ENCODE results near the gene SOBP.

The SOBP gene

DNA sequence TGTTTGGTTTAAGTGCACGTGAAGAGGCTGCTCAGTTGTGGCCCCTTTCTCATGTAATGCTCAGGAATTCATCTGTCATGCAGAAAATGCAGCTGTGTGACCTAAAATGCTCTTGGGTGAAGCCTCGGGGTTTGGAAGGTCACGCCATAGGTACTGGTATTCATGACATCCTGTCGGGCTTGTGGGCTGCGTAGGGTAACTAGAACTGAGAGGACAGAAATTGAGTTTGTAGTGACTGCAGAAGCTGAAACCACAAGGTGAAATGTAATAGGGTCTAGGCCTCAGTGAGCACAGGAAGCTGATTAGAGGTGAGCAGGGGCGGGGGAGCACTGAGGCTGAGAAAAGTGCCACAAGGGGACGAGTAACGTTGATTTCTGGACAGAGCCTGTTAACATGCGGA, 128.8 kb downstream of the SOBP start:
- DNase-seq, result peak; percentile 11

DNA sequence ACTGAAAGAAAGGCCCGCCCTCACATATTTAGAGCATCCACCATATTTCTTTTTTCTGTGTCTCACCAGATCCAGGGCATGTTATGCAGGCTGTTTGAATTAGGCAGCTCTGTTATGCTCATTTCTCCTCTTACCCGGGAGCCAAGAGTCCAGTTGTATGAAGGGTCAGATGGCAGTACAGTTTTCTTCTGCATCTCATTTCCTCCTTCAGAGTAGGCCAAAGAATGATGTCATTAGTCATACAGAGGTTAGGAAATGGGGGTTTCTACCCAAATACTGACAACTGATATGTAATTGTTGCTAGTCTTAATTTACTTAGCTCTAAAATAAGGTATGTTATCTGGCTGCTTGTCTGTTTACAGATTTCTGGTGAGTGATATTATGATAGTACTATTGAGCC, 130.8 kb downstream of the SOBP start:
- no peak for DNase-seq

DNA sequence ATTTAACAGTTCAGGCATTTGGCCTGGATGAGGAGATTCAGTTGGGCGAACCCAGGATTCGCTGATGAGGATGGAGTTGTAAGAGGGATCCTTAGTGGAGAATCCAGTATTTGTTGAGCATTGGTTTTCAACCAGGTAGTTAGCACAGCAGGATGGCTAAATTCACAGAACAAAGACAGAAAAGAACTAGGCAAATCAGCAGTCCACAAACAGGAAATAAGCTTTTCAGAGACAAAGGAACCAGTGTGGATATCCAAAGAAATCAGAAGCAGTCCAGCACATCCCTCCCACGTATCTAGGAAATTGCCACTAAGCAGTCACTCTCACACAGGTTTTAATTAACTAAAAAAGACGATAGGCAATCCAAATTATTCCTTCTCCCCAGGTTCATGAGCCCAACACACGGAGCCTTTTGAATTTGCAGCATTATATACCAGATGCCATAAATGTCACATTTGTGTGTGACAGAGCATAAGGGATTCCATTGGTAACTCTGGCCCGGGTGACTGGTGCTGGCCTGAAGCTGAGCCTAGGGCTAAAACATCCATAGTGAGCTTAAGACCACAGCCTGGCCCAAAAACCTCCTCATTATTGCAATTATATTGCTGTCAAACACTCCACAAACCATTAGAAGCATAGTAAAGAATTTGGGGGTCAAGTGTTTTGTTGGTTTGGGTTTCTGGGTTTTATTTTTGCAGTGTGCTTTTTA, 131.5 kb downstream of the SOBP start:
- DNase-seq, result no peak

DNA sequence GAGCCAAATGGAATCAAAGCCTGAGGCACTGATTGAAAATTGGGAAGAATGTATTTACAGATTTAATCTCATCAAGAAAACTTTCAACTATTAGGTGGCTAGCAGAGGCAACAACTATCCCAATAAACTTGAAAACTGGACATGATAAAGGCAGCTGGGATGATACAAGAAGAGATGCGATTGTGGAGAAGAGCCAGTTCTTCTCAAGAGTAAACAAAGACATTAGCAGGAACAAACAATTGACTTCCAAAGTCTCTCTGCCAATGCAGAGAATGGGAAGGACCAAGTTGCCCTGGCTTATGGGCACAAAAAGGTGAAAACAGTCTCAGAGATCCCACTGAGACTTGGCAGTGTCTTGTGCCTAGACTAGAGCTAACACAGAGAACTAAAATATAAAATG, 132.4 kb downstream of the SOBP start:
- DNase-seq, result no peak

DNA sequence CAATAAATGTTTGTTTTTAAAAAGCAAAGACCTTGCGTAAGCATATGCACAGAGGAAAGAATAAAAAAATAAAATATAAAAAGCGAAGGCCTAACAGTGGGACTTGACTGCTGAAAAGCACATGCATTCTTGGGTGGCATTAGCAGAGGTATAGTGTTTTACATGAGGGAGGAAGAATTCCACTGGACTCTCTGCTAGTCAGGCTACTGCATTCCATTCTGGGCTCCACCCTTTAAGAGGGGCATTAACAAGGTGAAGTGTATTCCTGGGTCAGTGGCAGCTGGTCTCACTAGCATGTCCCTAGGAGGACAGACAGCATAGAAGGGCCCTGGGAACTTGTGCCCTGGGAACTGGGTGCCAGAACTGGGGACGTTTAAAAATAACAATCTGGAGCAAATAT, 134.1 kb downstream of the SOBP start:
- DNase-seq, result no peak

DNA sequence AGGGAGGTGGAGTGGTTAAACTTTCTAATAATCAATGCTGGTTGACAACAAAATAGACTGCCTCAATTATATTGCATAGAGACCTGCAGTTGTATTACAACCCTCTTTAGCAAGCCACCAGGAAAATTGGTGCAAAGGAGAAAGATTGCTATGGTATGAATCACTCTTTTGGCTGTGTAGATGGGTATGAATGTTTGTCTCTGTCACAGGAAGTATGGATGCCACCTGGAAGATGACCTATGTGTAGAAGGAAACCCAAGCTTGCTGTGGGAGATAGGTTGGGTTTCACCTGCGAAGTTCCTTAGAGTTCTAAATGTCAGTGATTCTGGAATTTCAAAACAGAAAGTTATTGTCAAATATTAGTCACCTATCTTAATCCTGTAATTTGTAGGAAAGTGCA, 134.6 kb downstream of the SOBP start:
- DNase-seq, result no peak

DNA sequence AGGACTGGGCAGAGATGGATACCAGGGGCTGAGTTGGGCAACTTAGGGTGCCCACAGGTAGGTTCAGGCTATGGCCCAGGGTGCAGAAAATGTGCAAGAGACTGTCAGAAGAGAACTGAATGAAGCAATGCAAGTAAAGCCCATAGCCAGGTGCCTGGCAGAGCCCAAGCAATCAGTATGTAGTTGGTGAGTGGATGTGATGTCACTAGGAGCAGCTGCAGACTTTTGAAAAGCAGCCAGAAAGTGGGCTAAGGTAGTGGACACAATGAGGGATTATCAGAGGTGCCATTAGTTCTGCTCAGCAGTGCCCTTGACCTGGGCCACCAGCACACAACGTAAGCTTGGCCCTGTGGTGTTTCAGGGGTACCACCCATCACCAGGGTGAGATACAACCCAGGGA, 135.3 kb downstream of the SOBP start:
- DNase-seq, result no peak

DNA sequence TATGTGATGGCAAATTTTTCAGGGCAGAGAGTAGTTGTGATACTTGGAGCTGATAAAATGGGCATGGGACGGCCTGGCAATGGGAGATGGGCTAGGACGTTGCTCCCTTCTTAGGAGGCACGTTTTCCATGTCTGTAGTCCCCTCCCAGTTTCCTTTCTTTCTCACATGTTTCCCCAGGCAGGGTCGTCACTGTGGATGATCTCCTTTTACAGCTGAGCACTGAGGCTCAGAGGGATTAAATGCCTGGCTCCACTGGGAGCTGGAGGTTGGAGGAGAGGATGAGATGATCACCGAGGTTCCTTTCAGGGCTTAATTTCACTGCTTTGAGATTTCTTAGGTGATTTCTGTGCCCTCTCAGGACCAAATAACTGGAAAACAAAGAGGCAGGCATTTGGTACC, 136.7 kb downstream of the SOBP start:
- DNase-seq, result no peak

DNA sequence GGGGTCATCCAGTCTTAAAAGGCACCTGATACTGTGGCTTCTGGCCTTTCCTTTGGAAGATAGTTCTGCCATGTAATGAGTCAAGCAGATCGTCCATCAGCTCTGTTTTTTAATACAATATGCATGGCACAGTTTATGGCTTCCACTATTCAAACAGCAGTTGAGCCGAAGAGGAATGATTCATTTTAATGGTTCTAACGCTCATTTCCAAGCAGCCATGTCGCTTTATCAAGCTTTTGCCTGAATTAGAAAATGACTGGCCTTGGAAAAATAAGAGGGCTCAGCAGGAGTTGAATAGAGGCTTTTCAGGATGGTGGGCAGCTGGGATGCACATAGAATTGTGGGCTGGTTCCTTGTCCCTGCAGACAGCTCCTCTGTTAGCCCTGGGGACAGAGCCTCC, 138.1 kb downstream of the SOBP start:
- no peak for DNase-seq

DNA sequence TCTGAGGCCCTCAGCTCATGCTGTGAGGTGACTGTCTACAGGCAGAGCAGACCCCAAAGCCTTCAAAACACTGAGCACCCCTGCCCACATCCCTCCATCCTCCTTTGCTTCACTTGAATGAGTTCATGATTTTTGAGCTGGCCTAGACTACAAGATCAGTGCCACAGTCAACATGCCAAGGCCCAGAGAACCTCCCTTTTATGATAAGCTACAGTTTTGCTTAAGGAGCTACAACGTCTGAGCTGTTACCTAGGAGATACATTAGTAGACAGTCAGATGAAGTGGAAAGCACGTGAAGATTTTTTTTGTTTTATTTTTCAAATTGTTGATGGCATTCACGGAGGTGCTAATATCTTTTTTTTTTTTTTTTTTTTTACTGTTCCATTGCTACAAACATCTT, 139.0 kb downstream of the SOBP start:
- no peak for DNase-seq

DNA sequence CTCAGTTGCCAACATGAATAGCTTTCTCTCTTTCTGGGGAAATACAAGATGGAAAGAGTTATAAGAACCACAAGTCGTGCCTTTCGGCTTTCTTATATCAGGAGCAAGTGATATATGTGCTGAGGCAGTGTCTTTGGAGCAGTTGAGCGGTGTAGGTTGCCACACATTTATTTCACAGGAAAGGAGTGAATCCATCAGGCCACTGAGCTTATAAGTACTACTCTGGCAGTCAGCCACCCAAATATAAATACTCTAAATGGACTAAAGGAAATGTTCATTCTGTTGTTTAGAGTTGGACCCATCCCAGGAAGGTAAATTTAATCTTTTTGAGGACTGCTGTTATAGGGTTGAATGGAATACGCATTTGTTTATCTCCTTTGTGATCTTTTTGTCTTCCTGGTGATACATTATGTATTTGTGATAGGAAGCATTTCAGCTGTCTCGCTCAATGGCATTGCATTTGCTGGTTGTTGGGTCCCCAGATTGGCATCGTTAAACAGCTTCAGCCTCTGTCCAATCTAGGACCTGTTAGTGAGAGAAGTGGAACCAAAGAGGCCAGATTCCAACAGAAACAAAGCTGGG, 139.7 kb downstream of the SOBP start:
- DNase-seq, result no peak

DNA sequence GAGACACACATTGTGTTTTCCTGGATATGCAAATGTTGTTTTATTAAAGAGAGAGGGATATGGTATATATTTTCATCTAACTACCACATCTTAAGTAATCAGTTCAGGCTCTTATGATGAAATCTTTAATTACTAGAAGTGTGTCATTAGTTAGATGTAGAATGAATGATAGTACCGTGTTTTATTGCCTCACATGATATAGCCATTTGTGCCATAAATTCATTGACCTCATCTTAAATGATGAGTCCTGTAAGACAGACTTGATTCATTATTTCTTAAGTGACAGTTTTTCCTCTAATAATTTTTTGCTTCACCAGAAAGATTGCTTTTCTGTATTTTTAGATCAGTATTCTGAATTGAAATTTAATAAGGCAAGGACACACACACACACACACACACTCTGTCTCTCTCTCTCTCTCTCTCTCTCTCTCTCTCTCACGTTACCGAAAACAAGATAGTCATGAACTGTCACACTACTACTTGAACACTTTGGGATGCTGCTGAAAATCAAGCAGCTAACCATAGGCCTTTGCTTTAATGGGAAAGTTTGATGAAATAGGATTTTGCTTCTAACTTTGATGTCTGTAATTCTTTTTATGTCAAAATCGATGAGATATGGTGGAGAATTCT, 140.5 kb downstream of the SOBP start:
- no peak for DNase-seq

DNA sequence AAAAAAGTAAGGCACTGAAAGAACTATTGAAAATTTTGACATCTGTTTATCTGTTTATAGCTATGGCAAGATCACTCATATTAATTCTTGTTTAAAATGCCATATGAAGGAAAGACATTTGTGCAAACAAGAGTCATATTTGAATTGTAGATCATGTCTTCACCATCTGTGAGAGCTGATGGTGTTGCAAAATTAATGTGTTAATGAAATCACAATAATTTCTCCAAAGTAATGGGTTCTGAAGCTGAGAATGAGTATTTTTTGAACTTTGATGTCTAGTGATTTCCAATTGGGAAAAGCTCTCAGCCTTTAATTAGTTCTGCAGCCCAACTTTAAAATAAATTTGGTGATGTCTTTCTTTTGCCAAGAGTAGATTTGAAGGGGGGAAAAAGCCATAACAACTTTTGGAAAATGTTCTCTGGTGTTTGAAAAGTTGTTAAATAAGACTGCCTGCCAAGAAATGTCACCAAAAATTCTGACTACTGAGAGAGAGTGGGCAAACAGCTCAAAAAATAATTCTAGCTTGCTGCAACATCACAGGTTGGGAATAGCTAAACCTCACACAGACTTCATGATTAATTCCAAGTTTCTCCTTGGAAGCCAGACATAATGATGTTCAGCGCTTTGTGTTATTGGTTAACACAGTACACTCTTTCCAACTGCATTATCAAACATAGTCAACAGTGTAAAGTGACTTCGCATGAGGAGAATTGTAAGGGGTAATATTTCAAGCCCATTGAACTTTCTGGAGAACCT, 142.6 kb downstream of the SOBP start:
- DNase-seq, result no peak

DNA sequence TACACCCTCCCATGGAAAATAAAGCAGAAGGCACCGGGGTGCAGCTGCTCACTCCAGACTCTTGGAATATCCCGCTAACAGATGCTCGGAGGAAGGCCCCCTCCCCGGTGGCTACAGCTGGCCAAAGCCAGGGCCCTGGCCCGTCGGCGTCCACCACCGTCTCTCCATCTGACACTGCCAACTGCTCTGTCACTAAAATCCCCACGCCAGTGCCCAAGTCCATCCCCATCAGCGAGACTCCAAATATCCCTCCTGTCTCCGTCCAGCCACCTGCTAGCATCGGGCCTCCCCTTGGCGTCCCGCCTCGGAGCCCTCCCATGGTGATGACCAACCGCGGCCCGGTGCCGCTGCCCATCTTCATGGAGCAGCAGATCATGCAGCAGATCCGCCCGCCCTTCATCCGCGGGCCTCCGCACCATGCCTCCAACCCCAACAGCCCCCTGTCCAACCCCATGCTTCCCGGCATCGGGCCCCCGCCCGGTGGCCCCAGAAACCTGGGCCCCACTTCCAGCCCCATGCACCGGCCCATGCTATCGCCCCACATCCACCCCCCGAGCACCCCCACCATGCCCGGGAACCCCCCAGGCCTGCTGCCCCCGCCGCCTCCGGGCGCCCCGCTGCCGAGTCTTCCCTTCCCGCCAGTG, 143.9 kb downstream of the SOBP start:
- no peak for DNase-seq

DNA sequence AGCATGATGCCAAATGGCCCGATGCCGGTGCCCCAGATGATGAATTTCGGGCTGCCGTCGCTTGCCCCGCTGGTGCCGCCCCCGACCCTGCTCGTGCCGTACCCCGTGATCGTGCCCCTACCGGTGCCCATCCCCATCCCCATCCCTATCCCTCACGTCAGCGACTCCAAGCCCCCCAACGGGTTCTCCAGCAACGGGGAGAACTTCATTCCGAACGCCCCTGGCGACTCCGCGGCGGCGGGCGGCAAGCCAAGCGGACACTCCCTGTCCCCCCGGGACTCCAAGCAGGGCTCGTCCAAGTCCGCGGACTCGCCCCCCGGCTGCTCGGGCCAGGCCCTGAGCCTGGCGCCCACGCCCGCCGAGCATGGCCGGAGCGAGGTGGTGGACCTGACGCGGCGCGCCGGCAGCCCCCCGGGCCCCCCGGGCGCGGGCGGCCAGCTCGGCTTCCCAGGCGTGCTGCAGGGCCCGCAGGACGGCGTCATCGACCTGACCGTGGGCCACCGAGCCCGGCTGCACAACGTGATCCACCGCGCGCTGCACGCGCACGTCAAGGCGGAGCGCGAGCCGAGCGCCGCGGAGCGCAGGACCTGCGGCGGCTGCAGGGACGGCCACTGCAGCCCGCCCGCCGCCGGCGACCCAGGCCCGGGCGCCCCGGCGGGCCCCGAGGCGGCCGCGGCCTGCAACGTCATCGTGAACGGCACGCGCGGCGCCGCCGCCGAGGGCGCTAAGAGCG, 144.6 kb downstream of the SOBP start:
- DNase-seq, result no peak

DNA sequence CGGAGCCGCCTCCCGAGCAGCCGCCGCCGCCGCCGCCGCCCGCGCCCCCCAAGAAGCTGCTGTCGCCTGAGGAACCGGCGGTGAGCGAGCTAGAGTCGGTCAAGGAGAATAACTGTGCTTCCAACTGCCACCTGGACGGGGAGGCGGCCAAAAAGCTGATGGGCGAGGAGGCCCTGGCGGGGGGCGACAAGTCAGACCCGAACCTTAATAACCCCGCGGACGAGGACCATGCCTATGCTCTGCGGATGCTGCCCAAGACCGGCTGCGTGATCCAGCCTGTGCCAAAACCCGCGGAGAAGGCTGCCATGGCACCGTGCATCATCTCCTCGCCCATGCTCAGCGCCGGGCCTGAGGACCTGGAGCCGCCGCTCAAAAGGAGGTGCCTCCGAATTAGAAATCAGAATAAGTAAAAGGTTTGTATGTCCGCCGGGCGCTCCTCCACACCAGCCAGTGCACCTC, 145.2 kb downstream of the SOBP start:
- no peak for DNase-seq

DNA sequence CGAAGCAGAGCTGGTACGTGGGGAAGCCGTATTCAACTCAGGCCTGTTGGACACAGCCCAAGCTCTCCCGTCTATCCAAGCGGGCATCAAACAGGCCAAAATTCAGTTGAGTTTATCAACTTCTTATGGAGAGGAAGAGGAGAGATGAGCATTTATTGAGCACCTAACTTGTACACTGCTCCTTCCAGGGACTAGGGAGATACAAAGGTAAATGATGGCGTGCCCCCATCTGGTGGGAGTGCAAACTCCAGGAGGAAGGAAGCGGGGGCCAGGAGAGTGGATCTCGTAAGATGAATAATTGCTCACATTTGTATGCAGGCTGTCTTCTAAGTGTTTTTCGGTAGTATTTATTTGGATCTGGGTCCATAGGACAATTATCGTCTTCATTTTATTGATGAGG, 146.6 kb downstream of the SOBP start:
- no peak for DNase-seq

DNA sequence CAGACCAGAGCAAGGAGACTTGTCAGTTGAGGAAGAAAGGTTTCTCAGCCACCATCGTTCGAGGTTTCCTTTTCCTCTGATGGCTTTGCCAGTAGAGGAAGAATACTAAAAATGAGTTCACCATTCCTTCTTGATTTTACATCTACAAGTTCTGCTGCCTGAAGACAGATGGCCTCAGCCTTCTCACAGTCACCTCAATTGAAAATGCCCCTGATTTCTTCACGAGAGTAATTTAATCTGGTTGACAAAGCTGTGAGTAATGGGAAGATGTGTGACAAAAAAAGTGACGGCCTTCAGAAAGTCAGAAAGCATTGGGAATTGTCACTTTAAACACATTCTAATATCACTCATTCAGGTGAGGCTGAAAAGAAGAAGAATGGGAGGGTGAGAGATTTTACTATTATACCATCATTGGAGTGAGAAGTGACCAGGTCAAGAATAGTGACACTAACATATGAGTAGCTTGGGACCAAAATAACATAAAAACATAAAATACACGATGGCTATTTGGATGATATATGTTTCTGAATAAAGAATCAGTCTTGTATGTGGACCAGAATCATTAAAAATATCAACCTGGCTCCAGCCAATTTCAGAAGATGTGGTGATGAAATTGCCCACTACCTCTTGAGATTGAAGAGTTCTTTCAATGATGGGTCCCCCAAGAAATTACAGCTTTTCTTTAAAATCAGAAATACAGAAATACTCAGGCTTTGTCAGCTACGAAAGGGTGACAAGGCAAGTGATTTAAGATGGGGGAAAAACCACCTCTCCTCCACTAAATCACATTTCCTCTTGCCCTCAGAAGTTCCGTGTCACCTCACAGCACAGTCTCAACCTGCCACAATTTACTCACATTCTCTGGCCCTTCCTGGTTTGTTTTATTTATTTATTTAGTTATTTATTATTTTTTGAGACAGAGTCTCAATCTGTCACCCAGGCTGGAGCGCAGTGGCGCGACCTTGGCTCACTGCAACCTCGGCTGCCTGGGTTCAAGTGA, 147.7 kb downstream of the SOBP start:
- DNase-seq, result no peak

DNA sequence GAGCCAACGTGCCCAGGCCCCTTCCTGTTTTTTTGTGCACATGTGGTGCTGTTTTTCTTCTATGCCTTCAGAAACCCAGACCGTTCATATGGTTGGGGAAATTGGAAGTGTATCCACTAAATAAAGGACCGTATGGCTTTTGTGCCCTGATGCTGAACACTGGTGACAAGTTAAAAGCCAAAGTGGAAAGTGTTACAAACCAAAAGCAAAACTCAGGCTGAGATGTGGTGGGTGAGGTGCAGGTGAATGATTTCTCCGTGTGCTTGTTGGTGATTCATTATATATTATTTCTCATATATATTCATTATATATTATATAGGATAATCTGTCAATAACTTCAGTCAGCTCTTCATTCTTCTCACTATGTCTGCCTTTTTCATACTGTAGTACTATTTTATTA, 148.6 kb downstream of the SOBP start:
- DNase-seq, result no peak

DNA sequence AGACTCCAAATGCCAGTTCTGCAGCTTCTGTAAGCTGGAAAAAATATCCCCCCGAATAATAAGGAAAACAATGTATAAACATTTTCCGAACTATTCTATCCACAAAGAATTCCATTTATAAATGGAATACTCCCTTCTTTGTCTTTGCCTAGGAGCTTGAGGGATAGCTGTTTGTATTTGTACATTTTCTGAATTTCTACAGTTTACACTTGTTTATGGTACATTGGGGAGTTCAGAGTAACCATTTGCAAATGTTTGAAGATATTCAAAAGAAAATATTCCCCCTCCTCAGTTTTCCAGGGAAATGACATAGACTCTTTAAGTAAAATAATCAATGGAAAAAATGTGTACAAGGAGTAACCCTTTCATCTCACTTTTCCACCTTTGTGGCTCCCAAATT, 149.6 kb downstream of the SOBP start:
- DNase-seq, result no peak

DNA sequence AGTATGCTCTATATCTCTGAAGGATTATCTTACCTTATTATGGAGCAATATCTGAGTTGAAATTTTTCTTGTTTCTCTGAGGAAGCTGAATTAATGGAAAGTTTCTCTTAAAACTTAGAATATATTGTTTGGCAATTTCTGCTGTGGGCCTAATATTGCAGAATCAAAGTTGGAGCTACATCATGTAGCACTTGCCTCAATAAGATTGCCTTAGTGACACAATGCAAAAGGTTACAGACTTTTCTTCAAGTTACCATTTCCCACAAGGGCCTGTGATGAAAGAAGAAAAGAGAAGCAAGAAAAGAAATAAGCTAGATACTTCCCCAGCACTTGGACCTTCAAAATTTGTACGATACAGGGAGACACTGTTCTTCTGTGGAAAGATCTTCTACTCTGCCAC, 151.2 kb downstream of the SOBP start:
- DNase-seq, result no peak
